ENCODE results near the gene BCAS3.

BCAS3 gene

DNA sequence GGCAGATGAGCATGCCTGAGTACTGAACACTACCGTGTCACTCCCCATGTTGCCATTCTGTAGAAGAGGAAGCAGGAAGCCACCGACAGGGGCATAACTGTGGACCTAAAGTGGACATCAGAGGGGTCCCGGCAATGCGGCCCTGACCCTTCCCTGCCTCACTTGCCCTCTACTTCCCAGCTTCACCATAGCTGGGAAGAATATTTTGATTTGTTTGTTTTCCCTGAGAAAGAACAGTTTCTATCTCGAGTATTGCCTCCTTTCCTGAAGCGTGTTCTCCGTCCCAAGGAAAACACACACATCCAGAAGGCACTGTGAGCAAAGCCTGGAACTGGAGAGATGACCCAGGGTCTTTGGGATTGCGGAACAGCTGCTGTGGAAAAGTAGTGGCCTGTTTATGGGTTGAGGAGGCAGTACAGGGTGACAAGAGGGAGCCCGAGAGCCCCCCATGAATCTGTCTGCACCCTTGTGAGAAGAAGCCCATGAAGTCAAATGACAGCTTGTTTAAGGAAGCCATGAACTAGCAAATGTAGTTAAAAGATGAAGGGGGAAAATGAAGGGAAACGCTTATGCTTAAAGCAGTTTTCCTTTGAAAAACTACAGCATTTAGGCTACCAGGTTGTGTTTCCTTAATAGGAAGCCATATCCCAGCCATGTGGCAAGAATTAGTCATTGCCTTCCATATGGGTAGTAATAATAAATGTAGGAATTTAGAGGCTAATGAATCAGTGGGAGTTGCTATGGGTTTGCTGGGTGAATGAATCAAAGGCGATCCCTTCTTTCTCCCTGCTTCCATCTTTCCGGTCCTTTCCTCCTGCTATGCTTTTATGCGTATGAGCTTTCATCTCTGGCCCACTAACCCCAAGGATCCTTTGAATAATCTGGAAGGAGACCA is 632.0 kb downstream of the BCAS3 start:
- DNase-seq: no peak

- no peak for DNase-seq
Observed at GRCh38 chr17:61310590-61310989, 632.9 kb downstream of the BCAS3 start.

DNA sequence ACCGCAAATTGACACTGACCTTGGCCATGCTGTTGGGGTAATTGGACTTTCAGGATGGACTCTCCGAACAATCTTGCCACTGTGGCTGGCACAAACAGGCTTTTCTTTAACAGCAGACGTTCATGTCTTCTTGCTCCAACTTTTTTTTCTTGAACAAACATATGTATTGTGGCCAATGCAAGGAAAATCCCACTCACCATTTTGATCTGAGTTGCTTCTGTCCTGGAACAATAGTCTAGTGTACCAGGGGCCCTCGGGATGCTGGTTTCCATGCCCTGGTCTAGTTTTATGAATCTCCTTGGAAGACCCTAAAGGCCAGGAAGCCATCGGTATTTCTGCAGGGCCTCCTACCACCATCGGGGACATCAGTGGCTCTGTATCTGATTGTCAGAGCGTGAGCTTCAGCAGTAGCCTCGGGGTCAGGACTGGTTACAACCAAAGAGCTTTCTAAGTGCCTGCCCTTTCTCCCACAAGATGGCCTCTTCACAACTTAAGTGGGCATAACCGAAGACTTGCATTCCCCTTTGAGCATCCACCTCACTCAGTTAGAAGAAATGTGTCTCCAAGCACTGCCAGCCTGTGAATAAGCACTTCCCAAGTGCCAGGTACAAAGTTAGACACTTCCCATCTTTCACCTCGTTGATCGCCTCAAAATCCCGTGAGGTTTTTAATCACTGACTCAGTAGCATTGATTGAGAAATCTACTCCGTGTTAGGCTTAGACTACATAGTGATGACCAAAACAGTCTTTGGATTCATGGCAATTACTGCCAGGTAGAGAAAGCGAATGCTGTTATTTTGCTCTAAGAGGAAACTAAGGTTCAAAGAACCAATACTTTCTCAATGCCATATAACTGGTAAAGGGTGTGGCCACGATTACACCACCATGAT is 635.0 kb downstream of the BCAS3 start:
- DNase-seq: no peak

GRCh38 chr17:61313461-61314326 is 636.0 kb downstream of the BCAS3 start:
- DNase-seq: no peak

DNA sequence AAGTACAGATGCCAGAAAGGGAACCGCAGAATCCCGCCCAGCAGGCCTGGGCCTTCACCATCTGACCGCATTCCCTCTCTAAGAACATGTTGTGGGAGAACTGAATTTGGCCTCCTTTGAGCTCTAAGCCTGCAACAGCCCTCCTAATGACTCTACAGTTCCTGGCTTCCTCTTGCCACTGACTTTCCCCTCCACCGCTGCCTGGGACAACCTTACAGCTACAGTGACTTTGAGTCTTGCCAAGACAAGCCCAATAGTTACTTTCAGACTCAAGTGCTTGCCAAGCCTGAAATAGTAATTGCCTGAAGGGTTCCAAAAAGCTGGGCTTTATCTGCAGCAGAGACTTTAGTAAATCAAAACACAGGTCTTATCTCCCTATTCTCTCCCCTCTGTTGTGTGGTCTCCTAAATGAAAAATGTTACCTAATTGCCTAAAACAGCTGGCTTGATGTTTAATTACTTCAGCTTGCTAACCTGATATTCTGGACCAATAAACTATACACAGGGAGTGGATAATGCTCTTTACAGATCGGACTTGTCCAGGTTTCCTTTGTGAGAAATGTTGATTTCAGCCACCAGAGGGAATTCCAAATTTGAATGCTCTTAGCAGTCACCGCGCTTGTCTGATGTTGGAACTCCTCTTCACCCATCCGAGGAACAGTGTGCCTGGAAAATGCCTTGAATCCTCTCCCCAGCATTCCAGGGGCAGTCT is 636.9 kb downstream of the BCAS3 start:
- DNase-seq: no peak

GRCh38 chr17:61316633-61317032 is 639.0 kb downstream of the BCAS3 start:
- DNase-seq: no peak

- DNase-seq: no peak
Observed at GRCh38 chr17:61317779-61318178, 640.1 kb downstream of the BCAS3 start.

- no peak for DNase-seq
Observed at GRCh38 chr17:61318684-61319098, 641.0 kb downstream of the BCAS3 start.

GRCh38 chr17:61321344-61321743 is 643.7 kb downstream of the BCAS3 start:
- DNase-seq: no peak

DNA sequence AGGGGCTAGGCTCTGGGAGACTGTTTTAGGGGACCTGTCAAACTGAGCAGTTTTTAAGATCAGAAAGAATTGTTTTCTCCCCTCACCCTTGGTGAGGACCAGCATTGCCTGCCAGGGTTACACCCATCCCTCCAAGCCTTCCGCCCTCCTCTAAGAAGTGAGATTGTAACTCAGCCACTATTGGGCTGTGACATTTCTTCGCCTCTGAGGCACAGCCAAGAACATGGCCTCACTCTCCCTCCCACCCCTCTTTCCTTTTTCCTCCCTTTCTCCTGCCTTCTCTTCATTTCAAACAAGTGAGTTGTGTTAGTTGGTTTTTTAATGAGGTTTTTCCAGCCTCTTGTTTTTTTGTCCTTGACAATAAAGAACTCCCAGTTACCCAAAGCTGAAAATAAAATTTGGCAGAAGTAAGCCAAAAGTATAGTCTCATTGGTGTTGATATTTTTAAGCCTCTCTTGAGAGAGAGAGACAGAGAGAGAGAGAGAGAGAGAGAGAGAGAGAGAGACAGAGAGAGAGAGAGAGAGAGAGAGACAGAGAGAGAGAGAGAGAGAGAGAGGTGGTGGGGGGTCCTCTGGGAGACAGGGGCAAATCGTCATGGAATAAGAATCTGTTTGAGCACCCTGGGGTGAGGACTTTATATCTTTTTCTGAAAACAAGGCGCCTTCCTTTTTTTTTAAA is 644.8 kb downstream of the BCAS3 start:
- DNase-seq: no peak

GRCh38 chr17:61323003-61323908 is 645.6 kb downstream of the BCAS3 start:
- DNase-seq: no peak

DNA sequence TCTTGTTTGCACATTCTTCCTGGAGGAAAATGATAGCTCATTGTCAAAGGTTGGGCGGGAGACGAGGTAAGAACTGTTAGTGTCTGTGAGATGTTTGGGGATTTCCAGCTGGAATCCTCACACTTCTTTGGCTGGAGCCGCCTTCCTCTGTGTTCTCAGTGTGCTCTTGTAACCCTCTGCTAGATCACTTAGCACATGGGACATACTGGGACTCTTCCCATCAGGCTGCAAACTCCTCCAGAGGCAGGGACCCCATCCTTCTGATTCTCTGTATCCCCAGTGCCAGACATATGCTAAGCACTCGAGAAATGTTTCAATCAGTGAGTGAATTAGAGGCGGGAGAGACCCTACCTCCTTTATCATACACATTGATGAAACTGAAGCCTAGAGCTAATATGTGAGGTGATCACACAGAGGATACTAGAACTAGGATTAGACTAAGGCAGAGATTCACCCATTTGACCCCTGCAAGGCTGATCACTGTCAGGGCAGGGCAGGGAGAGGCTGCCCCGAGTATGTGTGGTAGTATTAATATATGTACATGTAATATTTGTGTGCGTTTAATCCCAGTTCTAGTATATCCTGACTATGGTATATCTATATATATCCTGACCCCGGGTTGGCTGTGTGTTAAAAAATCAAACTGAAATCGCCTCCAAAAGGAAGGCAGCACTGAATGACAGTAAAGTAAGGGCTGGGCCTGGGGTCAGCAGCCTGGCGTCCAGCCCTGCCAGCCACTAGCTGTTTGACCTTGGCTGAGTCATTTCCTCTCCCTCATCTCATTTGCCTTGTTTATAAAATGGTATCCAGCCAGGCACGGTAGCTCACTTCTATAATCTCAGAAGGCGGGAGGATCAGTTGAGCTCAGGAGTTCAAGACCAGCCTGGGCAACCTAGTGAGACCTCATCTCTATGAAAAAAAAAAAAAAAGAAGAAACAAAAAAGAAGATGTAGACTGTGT is 646.5 kb downstream of the BCAS3 start:
- DNase-seq: no peak

- no peak for DNase-seq
Observed at GRCh38 chr17:61324950-61325349, 647.3 kb downstream of the BCAS3 start.

DNA sequence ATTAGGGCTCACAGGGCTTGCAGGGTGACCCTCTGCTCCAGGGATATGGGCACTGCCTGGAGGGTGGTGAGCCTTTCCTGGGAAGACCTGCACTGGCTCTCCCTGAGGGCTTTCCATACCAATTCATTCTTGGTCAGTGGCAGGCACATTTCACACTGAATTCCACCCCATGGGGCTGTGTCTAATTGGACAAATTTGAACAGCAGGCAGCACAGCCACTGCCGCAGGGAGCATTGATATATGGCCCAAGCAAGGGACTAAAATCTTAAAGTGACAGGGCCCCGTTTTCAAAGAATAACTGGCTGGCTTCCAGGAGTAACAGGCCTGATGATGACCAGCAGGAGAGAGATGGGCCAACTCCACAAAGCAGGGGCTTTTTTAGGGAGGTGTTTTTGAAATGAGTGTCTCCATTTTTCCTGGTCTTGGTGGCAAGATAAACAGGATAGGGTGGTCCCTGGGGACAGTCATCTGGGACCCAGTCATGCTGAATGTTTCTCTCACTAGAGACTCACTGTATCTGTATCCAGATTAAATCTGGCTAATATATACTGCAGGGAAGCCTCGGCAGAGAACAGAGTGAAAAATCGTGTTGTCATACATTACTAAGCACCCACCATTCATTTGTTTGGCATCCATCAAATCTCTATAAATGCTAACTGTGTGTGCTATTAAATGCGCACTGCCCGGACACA is 647.9 kb downstream of the BCAS3 start:
- no peak for DNase-seq

- DNase-seq: no peak
Observed at GRCh38 chr17:61326330-61326729, 648.7 kb downstream of the BCAS3 start.

DNA sequence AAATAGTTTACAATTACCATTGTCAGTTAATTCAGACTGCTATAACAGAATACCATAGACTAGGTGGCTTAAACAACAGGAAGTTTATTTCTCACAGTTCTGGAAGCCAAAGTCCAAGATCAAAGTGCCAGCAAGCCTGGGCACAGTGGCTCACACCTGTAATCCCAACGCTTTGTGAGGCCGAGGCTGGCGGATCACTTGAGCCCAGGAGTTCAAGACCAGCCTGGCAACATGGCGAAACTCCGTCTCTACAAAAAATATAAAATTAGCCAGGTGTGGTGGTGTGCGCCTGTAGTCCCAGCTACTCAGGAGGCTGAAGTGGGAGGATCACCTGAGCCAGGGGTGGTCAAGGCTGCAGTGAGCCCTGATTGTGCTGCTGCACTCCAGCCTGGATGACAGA is 650.7 kb downstream of the BCAS3 start:
- no peak for DNase-seq

GRCh38 chr17:61330174-61331150 is 652.8 kb downstream of the BCAS3 start:
- no peak for DNase-seq

Measured in activated CD4-positive, alpha-beta T cell treated with anti-CD3 and anti-CD28 coated beads, Interleukin-2, Interleukin-6, amounts not matched to agents 100 ng/mL and 50 ng/mL, durations not matched to agents 16 hours and 8 hours (primary cell).